ENCODE measurements around the gene ADCYAP1. TPM values are rescaled to one million over a fixed set of nuclear protein-coding genes. Genes with fewer than 3 reads are reported as not detected.

The ADCYAP1 gene
- total and polyA plus RNA-seq, 2 donors (not counting 1 experiment from before 2014, with no cell fraction given): not detected

DNA sequence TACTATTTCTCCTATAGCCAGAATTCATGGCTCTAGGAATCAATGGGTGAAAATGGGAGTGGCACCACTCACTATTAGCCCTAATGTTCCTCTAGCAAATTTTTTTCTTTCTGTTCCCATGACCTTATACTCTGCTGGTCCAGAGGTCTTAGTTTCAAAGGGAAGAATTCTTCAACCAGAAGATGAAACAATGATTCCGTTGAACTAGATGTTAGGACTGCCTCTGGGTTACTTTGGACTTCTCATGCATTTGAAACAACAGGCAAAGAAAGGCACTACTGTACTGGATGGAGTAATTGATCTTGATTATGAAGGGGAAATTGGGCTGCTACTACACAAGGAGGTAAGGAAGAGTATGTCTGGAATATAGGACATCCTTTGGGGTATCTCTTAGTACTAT is 18.6 kb upstream of the ADCYAP1 start:
- Mint-ChIP-seq H3K9me3 (ENCODE audit: insufficient read depth) (no peaks in the 10 kb centered on the region), H3K27me3 (peaks cover 8% of the 10 kb centered on the region), H3K27ac (no peak overlapping the region), H3K4me3 (no peak overlapping the region), H3K4me1 (no peaks in the 10 kb centered on the region)
- H3K36me3 ChIP-seq (replicated peaks in 1 of 2; ENCODE audit: control extremely low read depth in 1 of 2, control insufficient read depth in 1 of 2, extremely low read depth in 1 of 2, insufficient read depth in 2 of 2, low read length in 1 of 2): no peaks in the 10 kb centered on the region
- no peaks in the 10 kb centered on the region for H3K9me3 ChIP-seq (ENCODE audit: control extremely low read depth in 1 of 3, control insufficient read depth in 2 of 3, insufficient read depth in 1 of 3, low read length in 2 of 3)
- no peak for TF ChIP-seq EZH2 (IDR thresholded peaks at IDR 0.05; ENCODE audit: borderline replicate concordance, insufficient read depth, low read depth, low read length, poor library complexity, severe bottlenecking)
- TF ChIP-seq, protein P1, sequence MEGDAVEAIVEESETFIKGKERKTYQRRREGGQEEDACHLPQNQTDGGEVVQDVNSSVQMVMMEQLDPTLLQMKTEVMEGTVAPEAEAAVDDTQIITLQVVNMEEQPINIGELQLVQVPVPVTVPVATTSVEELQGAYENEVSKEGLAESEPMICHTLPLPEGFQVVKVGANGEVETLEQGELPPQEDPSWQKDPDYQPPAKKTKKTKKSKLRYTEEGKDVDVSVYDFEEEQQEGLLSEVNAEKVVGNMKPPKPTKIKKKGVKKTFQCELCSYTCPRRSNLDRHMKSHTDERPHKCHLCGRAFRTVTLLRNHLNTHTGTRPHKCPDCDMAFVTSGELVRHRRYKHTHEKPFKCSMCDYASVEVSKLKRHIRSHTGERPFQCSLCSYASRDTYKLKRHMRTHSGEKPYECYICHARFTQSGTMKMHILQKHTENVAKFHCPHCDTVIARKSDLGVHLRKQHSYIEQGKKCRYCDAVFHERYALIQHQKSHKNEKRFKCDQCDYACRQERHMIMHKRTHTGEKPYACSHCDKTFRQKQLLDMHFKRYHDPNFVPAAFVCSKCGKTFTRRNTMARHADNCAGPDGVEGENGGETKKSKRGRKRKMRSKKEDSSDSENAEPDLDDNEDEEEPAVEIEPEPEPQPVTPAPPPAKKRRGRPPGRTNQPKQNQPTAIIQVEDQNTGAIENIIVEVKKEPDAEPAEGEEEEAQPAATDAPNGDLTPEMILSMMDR (IDR thresholded peaks at IDR 0.05): no peak
- no peak overlapping the region for H3K9ac ChIP-seq (ENCODE audit: low read length)
- POLR2A ChIA-PET: no interaction called here
- intact Hi-C loops (cut with micrococcal nuclease): no loop called here
- peaks cover 0 to 7% (median 0%) of the 10 kb centered on the region in 4 experiments for H3K27me3 ChIP-seq (replicated peaks in 1 of 4; ENCODE audit: control extremely low read depth in 1 of 4, control insufficient read depth in 3 of 4, insufficient read depth in 4 of 4, low read length in 3 of 4)
- no peak overlapping the region for H3K4me3 ChIP-seq (ENCODE audit: control extremely low read depth in 1 of 5, extremely low read depth in 1 of 5, insufficient read depth in 1 of 5, low read depth in 2 of 5, low read length in 4 of 5)
- no peak overlapping the region for H3K27ac ChIP-seq (ENCODE audit: low read length in 2 of 2)
- H3K4me2 ChIP-seq (replicated peaks; ENCODE audit: low read depth, low read length, poor library complexity, severe bottlenecking): no peak overlapping the region
- ATAC-seq (ENCODE audit: low read depth) (no peak), DNase-seq (no peak)
- no peak overlapping the region for H2AFZ ChIP-seq (ENCODE audit: insufficient read depth, low read depth, low read length, poor library complexity, severe bottlenecking)
- CTCF ChIA-PET: no interaction called here
- H3K79me2 ChIP-seq (ENCODE audit: control insufficient read depth, insufficient read depth, low read length): no peaks in the 10 kb centered on the region
- H3K4me1 ChIP-seq (ENCODE audit: control insufficient read depth in 2 of 2, insufficient read depth in 2 of 2, low read length in 2 of 2): no peaks in the 10 kb centered on the region
- no CpG with 5 or more reads among the region's 1 CpG for WGBS (ENCODE audit: insufficient coverage)
- no peaks in the 10 kb centered on the region for H4K20me1 ChIP-seq (ENCODE audit: control insufficient read depth, insufficient read depth, low read length, poor library complexity, severe bottlenecking)

DNA sequence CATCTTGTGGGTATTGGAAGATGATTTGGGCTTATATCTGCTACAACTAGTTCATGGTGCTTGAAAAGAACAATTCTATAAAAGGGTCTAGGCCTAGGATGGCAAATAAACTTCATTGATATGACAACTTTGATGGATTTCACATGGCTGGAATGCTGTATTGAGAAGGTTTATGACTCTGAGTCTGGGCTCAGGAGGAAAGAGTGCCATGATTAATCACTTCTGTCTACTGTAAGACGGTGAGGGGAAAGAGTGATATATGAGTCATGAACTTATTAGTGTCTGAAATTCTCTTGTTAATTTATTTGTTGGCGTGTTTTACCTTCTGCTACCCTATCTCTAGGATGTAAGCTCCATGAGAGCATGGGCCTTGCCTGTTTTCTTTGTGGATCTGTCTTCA is 17.0 kb upstream of the ADCYAP1 start:
- ATAC-seq (ENCODE audit: low read depth) (no peak), DNase-seq (no peak)
- H3K27me3 Mint-ChIP-seq: peaks cover 13% of the 10 kb centered on the region
- no peak overlapping the region for H3K4me3 ChIP-seq (ENCODE audit: control extremely low read depth in 1 of 5, extremely low read depth in 1 of 5, insufficient read depth in 1 of 5, low read depth in 2 of 5, low read length in 4 of 5)
- ChIA-PET CTCF (no interaction called here), POLR2A (no interaction called here)
- H2AFZ ChIP-seq (ENCODE audit: insufficient read depth, low read depth, low read length, poor library complexity, severe bottlenecking): no peak overlapping the region
- H4K20me1 ChIP-seq (ENCODE audit: control insufficient read depth, insufficient read depth, low read length, poor library complexity, severe bottlenecking): no peaks in the 10 kb centered on the region
- no peaks in the 10 kb centered on the region for H3K4me1 Mint-ChIP-seq
- TF ChIP-seq, protein P1 (IDR thresholded peaks at IDR 0.05): no peak
- TF ChIP-seq EZH2 (IDR thresholded peaks at IDR 0.05; ENCODE audit: borderline replicate concordance, insufficient read depth, low read depth, low read length, poor library complexity, severe bottlenecking): no peak
- intact Hi-C loops (cut with micrococcal nuclease): no loop called here
- no peak overlapping the region for H3K9ac ChIP-seq (ENCODE audit: low read length)
- no peaks in the 10 kb centered on the region for H3K9me3 ChIP-seq (ENCODE audit: control extremely low read depth in 1 of 3, control insufficient read depth in 2 of 3, insufficient read depth in 1 of 3, low read length in 2 of 3)
- WGBS (ENCODE audit: insufficient coverage): 43% methylated on average over 1 of the region's 2 CpGs
- H3K27ac ChIP-seq (ENCODE audit: low read length in 2 of 2): no peak overlapping the region
- no peaks in the 10 kb centered on the region for H3K9me3 Mint-ChIP-seq (ENCODE audit: insufficient read depth)
- H3K36me3 ChIP-seq (replicated peaks in 1 of 2; ENCODE audit: control extremely low read depth in 1 of 2, control insufficient read depth in 1 of 2, extremely low read depth in 1 of 2, insufficient read depth in 2 of 2, low read length in 1 of 2): no peaks in the 10 kb centered on the region
- no peaks in the 10 kb centered on the region for H3K79me2 ChIP-seq (ENCODE audit: control insufficient read depth, insufficient read depth, low read length)
- peaks cover 0 to 3% (median 0%) of the 10 kb centered on the region in 4 experiments for H3K27me3 ChIP-seq (replicated peaks in 1 of 4; ENCODE audit: control extremely low read depth in 1 of 4, control insufficient read depth in 3 of 4, insufficient read depth in 4 of 4, low read length in 3 of 4)
- H3K4me1 ChIP-seq (ENCODE audit: control insufficient read depth in 2 of 2, insufficient read depth in 2 of 2, low read length in 2 of 2): no peaks in the 10 kb centered on the region
- H3K4me2 ChIP-seq (replicated peaks; ENCODE audit: low read depth, low read length, poor library complexity, severe bottlenecking): no peak overlapping the region
- no peak overlapping the region for H3K27ac Mint-ChIP-seq
- no peak overlapping the region for H3K4me3 Mint-ChIP-seq

All from B cell (primary cell).